ENCODE results near the gene PYGL. TPM values are rescaled to one million over a fixed set of nuclear protein-coding genes. Genes with fewer than 3 reads are reported as not detected.

Gene PYGL
- total RNA-seq, 1 donor from 2014 or later, result 12.0 TPM

DNA sequence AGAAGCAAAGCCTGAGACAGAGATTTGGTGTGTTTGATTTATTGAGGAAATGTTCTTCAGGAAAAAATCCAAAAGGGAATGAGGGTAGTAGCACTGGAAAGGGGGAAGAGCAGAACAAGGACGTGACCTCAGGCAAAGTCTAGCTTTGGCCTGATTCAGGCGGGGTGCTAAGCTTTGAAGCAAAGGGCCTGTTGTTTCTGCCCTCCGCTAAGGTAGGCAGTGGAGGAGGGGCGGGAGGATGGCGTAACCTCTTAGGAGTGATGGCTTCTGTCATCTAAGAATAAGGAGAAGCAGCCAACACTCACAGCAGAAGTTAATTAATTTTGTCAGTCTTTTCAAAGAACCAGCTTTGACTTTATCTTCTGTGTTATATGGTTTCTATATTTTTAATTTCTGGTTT lies 52.0 kb downstream of the PYGL start:
- Mint-ChIP-seq H3K4me1 (ENCODE audit: low read depth) (peaks cover 6% of the 10 kb centered on the region), H3K27me3 (peaks cover 45% of the 10 kb centered on the region), H3K9me3 (ENCODE audit: low read depth) (no peaks in the 10 kb centered on the region), H3K27ac (no peak overlapping the region), H3K4me3 (ENCODE audit: low read depth) (no peak overlapping the region), H3K36me3 (ENCODE audit: insufficient read depth) (peaks cover 3% of the 10 kb centered on the region)
- no peak for DNase-seq (ENCODE audit: low spot score, unreplicated experiment)
- TF ChIP-seq, protein P1, sequence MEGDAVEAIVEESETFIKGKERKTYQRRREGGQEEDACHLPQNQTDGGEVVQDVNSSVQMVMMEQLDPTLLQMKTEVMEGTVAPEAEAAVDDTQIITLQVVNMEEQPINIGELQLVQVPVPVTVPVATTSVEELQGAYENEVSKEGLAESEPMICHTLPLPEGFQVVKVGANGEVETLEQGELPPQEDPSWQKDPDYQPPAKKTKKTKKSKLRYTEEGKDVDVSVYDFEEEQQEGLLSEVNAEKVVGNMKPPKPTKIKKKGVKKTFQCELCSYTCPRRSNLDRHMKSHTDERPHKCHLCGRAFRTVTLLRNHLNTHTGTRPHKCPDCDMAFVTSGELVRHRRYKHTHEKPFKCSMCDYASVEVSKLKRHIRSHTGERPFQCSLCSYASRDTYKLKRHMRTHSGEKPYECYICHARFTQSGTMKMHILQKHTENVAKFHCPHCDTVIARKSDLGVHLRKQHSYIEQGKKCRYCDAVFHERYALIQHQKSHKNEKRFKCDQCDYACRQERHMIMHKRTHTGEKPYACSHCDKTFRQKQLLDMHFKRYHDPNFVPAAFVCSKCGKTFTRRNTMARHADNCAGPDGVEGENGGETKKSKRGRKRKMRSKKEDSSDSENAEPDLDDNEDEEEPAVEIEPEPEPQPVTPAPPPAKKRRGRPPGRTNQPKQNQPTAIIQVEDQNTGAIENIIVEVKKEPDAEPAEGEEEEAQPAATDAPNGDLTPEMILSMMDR (IDR thresholded peaks at IDR 0.05; ENCODE audit: unreplicated experiment), result no peak

DNA sequence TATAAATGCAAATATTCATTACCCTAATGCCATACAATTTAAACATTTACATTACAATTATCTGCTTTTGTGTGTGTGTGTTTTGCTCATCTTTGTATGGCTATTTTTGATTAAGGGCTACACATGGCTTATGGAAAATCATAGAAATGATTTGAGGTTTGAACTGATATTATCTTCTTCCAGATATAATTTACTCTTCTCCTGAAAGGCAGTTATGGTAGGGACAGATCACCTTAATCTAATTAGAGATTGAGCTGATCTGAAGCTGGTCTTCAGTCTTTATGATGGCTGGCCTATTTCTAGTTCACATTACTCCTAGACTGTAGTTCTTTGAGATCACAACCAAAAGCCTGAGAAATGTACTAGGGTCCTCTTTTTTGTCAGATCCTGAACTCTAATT lies 56.8 kb downstream of the PYGL start:
- Mint-ChIP-seq H3K4me3 (ENCODE audit: low read depth) (no peak overlapping the region), H3K36me3 (ENCODE audit: insufficient read depth) (peaks cover 2% of the 10 kb centered on the region), H3K27ac (no peak overlapping the region), H3K27me3 (peaks cover 28% of the 10 kb centered on the region), H3K9me3 (ENCODE audit: low read depth) (no peaks in the 10 kb centered on the region), H3K4me1 (ENCODE audit: low read depth) (peaks cover 3% of the 10 kb centered on the region)
- DNase-seq (ENCODE audit: low spot score, unreplicated experiment), result no peak
- TF ChIP-seq, protein P1 (IDR thresholded peaks at IDR 0.05; ENCODE audit: unreplicated experiment), result no peak

DNA sequence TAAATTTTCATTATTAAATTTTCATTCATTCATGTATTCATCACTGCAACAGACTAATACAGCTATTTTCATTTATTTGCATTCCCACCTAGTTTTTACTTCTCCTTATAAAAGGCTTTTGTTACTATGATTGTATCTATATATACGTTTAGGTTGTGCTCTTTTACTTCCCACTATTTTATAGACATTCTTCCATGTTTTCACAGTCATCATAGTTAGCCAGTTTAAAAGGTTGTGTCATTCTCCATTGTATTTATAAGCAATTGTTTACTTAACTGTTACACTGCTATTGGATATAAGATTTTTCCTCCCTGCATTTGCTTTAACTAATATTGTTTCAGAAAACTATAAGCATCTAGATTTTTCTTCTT lies 60.5 kb downstream of the PYGL start:
- TF ChIP-seq, protein P1 (IDR thresholded peaks at IDR 0.05; ENCODE audit: unreplicated experiment), result no peak
- no peaks in the 10 kb centered on the region for H3K36me3 Mint-ChIP-seq (ENCODE audit: insufficient read depth)
- peaks cover 39% of the 10 kb centered on the region for H3K27me3 Mint-ChIP-seq
- H3K27ac Mint-ChIP-seq, result no peak overlapping the region
- DNase-seq (ENCODE audit: low spot score, unreplicated experiment), result no peak
- no peaks in the 10 kb centered on the region for H3K9me3 Mint-ChIP-seq (ENCODE audit: low read depth)
- H3K4me3 Mint-ChIP-seq (ENCODE audit: low read depth), result no peak overlapping the region
- peaks cover 6% of the 10 kb centered on the region for H3K4me1 Mint-ChIP-seq (ENCODE audit: low read depth)

DNA sequence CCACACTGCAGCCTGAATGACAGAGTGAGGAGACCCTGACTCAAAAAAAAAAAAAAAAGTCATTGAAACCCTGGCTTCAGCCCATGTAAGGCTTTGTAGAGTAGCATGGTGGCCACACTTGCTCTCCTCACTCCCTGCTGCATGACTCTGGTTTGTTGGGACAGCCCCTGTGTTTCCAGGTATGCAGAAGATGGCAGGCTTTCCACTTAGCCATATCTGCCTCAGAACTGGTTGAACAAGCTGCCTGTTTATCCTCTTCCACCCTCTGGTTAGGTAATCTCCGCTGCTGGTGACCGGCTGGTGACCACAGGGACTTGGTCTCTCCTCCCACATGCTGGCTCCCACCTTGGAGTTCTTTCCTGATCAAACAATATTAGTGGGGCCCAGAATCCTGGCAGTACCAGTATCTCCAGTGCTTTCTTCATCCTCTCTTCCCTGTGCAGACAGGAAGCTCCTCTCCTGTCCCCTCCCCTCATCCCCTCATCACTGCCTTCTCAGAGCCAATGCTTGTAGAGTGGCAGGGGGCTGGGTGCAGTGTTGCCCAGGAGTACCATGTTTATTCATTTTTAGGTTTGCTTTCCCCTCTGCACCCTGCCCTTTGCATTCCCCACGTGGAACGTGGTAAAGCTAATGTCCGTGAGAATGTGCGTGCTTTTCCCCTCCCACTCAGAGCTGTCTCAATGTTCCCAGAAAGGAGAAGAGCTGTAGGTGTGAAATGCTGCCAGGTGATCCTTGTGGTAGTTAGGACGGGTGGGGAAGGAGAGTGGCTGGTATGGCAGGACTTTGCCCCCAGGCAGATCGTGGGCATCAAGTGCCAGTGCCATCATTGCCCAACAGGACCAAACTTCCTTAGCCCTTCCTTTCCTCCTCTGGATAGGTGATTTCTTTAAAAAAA lies 61.1 kb downstream of the PYGL start:
- no peak for DNase-seq (ENCODE audit: low spot score, unreplicated experiment)
- Mint-ChIP-seq H3K9me3 (ENCODE audit: low read depth) (no peaks in the 10 kb centered on the region), H3K27me3 (peaks cover 43% of the 10 kb centered on the region), H3K27ac (no peak overlapping the region), H3K4me1 (ENCODE audit: low read depth) (peaks cover 6% of the 10 kb centered on the region), H3K4me3 (ENCODE audit: low read depth) (no peak overlapping the region), H3K36me3 (ENCODE audit: insufficient read depth) (no peaks in the 10 kb centered on the region)
- TF ChIP-seq, protein P1 (IDR thresholded peaks at IDR 0.05; ENCODE audit: unreplicated experiment), result no peak

DNA sequence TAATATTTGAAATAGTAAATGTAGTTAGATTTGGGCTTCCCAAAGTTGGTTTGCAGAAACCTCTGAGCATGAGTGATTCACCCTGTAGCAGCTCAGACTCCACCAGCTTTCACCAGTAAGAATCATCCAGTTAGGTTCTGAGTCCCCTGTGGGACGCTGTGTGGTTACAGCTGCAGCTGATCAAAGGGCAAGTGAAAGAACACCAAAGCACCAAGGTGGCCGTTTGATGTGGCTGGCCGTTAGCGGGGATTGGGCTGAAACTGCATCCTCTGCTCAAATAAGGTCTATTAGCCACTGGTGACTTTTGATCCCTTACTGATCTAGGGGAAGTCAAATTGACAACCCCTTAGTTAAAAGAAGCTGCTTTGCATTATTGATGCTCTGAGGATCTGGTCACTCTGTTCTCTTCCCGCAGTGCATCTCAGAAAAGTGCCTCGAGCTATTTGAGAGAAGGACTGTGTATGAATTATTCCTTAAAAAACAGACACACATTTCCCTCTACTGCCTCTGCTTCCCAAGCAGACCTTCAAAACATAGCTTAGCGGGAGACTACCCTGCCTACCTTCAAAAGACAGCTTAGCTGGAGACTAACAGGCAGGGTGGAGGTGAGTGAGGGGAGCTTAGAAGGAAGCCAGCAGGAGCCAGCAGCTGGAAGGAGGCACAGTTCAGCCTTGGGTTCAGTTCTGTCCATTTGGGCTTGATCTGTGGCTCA lies 68.8 kb downstream of the PYGL start:
- Mint-ChIP-seq H3K4me1 (ENCODE audit: low read depth) (peaks cover 9% of the 10 kb centered on the region), H3K9me3 (ENCODE audit: low read depth) (no peaks in the 10 kb centered on the region), H3K36me3 (ENCODE audit: insufficient read depth) (no peaks in the 10 kb centered on the region)

More for the DNA sequence above, 68.8 kb downstream of the PYGL start:
- TF ChIP-seq, protein P1 (IDR thresholded peaks at IDR 0.05; ENCODE audit: unreplicated experiment), result no peak
- Mint-ChIP-seq H3K27me3 (peaks cover 76% of the 10 kb centered on the region), H3K27ac (no peak overlapping the region), H3K4me3 (ENCODE audit: low read depth) (no peak overlapping the region)
- no peak for DNase-seq (ENCODE audit: low spot score, unreplicated experiment)

Measured in progenitor cell of endocrine pancreas (in vitro differentiated cells).